Measurements from ENCODE around the gene ANO5.

DNA sequence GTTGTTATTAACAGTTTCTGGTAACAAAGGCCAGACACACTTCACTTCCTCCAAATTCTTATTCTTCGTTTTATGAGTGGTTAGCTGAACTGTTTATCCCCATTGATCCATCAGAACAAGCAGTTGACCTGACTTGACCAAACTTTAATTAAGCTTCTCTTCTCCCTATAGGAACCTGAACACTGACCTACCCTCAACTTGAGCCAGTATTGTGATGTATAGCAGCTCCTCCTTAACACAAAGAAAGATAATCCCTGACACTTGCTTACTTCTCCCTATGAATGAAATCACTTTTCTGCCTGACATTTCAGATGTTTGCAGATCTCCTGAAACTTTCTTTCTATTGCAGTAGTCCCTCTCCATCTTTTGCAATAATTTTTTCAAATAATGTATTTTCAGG, 41.9 kb downstream of the ANO5 start:
- TF ChIP-seq POLR2A (IDR thresholded peaks at IDR 0.05; ENCODE audit: low read depth, low read length) (no peak), CTCF (IDR thresholded peaks at IDR 0.05; ENCODE audit: extremely low read depth in 1 of 2, insufficient read depth in 1 of 2, low read depth in 1 of 2, low read length in 2 of 2) (no peak), POLR2AphosphoS5 (IDR thresholded peaks at IDR 0.05; ENCODE audit: insufficient read depth, low read depth, low read length) (no peak), EZH2 (IDR thresholded peaks at IDR 0.05; ENCODE audit: borderline replicate concordance, low read depth, low read length, severe bottlenecking) (no peak)
